Astrocyte of the hippocampus (primary cell): ENCODE data around the gene KLF3.

Experiments used
- DNase-seq: peaks from one replicate; pipeline ENCODE4 v3.0.0; 2011; ENCODE audit warnings: low read depth, low spot score

The KLF3 gene

GRCh38 chr4:38654273-38654672, 9.7 kb upstream of the KLF3 start:
- DNase-seq: no peak

GRCh38 chr4:38656111-38656510, 7.9 kb upstream of the KLF3 start:
- no peak for DNase-seq

- no peak for DNase-seq
These were observed 4.7 kb upstream of the KLF3 start for GRCh38 chr4:38659346-38659745.

- DNase-seq: no peak
These were observed 3.2 kb upstream of the KLF3 start for GRCh38 chr4:38660838-38661237.

- no peak for DNase-seq
These were observed 2.6 kb upstream of the KLF3 start for GRCh38 chr4:38661371-38661770.

- peak; percentile 18 for DNase-seq
These were observed 1.4 kb upstream of the KLF3 start for GRCh38 chr4:38662522-38663089.

GRCh38 chr4:38663090-38663800, 754 bp upstream of the KLF3 start:
- peak; percentile 96 for DNase-seq

GRCh38 chr4:38664706-38665401, 855 bp downstream of the KLF3 start:
- peak; percentile 81 for DNase-seq

GRCh38 chr4:38665551-38666411, 1.8 kb downstream of the KLF3 start:
- DNase-seq: peak; percentile 29

GRCh38 chr4:38666766-38667084, 2.7 kb downstream of the KLF3 start:
- no peak for DNase-seq

- peak; percentile 97 for DNase-seq
These were observed 3.3 kb downstream of the KLF3 start for GRCh38 chr4:38667085-38667893.

- DNase-seq: no peak
These were observed 4.4 kb downstream of the KLF3 start for GRCh38 chr4:38668203-38668971.

- peak; percentile 45 for DNase-seq
These were observed 5.2 kb downstream of the KLF3 start for GRCh38 chr4:38669208-38669607.

GRCh38 chr4:38670109-38670901, 6.3 kb downstream of the KLF3 start:
- DNase-seq: no peak

GRCh38 chr4:38670939-38671591, 7.1 kb downstream of the KLF3 start:
- DNase-seq: no peak

GRCh38 chr4:38671592-38671940, 7.6 kb downstream of the KLF3 start:
- DNase-seq: no peak

GRCh38 chr4:38672074-38672396, 8.0 kb downstream of the KLF3 start:
- DNase-seq: no peak

- DNase-seq: peak; percentile 35
These were observed 8.6 kb downstream of the KLF3 start for GRCh38 chr4:38672397-38673129.
